ENCODE results near the gene PSKH1. TPM values are rescaled to one million over a fixed set of nuclear protein-coding genes. Genes with fewer than 3 reads are reported as not detected.

The PSKH1 gene
- total and polyA plus RNA-seq, 9 of the 15 experiments (the other 6 are each of a cell fraction or from before 2014, with no cell fraction given), result 0.96 to 20.9 (median 9.4) TPM

GRCh38 chr16:67897231-67897630, 4.2 kb downstream of the PSKH1 start (continued):
- no peak for TF ChIP-seq TFAP4 (CRISPR knock-in tag; IDR thresholded peaks at IDR 0.05; ENCODE audit: borderline replicate concordance)
- TF ChIP-seq TARDBP (IDR thresholded peaks at IDR 0.05), result no peak
- TF ChIP-seq SMARCA4 (IDR thresholded peaks at IDR 0.05), result no peak
- TF ChIP-seq PHF21A (IDR thresholded peaks at IDR 0.05; ENCODE audit: borderline replicate concordance, low read depth), result no peak
- no peak for TF ChIP-seq PRDM10 (IDR thresholded peaks at IDR 0.05; ENCODE audit: partially characterized antibody)
- no peak for TF ChIP-seq ZNF174 (CRISPR knock-in tag; IDR thresholded peaks at IDR 0.05)

GRCh38 chr16:67901734-67902133, 8.7 kb downstream of the PSKH1 start:
- 88% methylated on average over 5 of the region's 5 CpGs for WGBS (ENCODE audit: insufficient coverage, low coverage, missing lambda C conversion rate)
- no peak overlapping the region for H3K9ac ChIP-seq (ENCODE audit: insufficient read depth in 1 of 2, low read depth in 2 of 2, low read length in 2 of 2)
- H3K4me2 ChIP-seq (ENCODE audit: insufficient read depth, low read length), result no peak overlapping the region
- FAIRE-seq (no peak), ATAC-seq (no peak), DNase-seq (ENCODE audit: extremely low read depth in 1 of 4, low spot score in 3 of 4) (no peak)
- TF ChIP-seq ZNF253 (CRISPR knock-in tag; conservative IDR thresholded peaks at IDR 0.05) (no peak), SIRT6 (IDR thresholded peaks at IDR 0.05; ENCODE audit: low read depth, low read length) (no peak)
- H4K20me1 ChIP-seq (replicated peaks; ENCODE audit: control insufficient read depth, insufficient read depth, low read length), result peaks cover 9% of the 10 kb centered on the region; the same call in 1 of the 2 replicates
- no TSS peak for BruUV-seq (replicated peaks)
- POLR2A ChIA-PET, result interaction anchor here (0.7 to 0.8 kb wide), 3 partner anchors 13 to 30 kb away, joined by 3 to 4 read pairs (median 3); no protein-coding TSS in a partner anchor
- no peak overlapping the region for H3K27ac ChIP-seq (ENCODE audit: extremely low read depth, low read depth, low read length)
- no peaks in the 10 kb centered on the region for H3K27me3 ChIP-seq (ENCODE audit: control insufficient read depth in 2 of 2, insufficient read depth in 2 of 2, low read length in 2 of 2)
- in situ Hi-C loops (cut with MboI), result no loop called here
- CTCF ChIA-PET (ENCODE audit: low intra/inter-chr PET ratio), result no interaction called here
- no peaks in the 10 kb centered on the region for H3K9me1 ChIP-seq (ENCODE audit: control insufficient read depth, insufficient read depth, low read length)
- peaks cover 10% of the 10 kb centered on the region; the same call in 2 of the 3 replicates for H3K36me3 ChIP-seq (ENCODE audit: control insufficient read depth, insufficient read depth, low read length)
- H3K4me1 ChIP-seq (replicated peaks in 1 of 2; ENCODE audit: control insufficient read depth in 2 of 2, insufficient read depth in 2 of 2, low read length in 2 of 2), result no peaks in the 10 kb centered on the region; a peak in 1 of 5 replicates
- H2AFZ ChIP-seq (ENCODE audit: low read depth, low read length), result no peak overlapping the region
- no peak overlapping the region for H3K4me3 ChIP-seq
- H3K9me3 ChIP-seq (replicated peaks; ENCODE audit: control insufficient read depth, insufficient read depth, low read depth, low read length), result no peaks in the 10 kb centered on the region
- H3K79me2 ChIP-seq (ENCODE audit: control insufficient read depth, insufficient read depth, low read length), result peaks cover 27% of the 10 kb centered on the region
- intact Hi-C loops (cut with micrococcal nuclease), result no loop called here
